Measurements from ENCODE around the gene GLTP.
"Not testable (repeated sequence)": the region's sequence is repeated elsewhere in the genome, so short reads cannot be mapped to it uniquely, and the experiment has no call there.

Gene GLTP

GRCh38 chr12:109877504-109878246 is 2.7 kb downstream of the GLTP start:
- DNase-seq (ENCODE audit: low read depth in 2 of 2): no peak

GRCh38 chr12:109876406-109876805 is 3.9 kb downstream of the GLTP start:
- no peak for DNase-seq (ENCODE audit: low read depth in 2 of 2)

- no peak for DNase-seq (ENCODE audit: low read depth in 2 of 2)
Observed at GRCh38 chr12:109875572-109876131, 4.7 kb downstream of the GLTP start.

DNA sequence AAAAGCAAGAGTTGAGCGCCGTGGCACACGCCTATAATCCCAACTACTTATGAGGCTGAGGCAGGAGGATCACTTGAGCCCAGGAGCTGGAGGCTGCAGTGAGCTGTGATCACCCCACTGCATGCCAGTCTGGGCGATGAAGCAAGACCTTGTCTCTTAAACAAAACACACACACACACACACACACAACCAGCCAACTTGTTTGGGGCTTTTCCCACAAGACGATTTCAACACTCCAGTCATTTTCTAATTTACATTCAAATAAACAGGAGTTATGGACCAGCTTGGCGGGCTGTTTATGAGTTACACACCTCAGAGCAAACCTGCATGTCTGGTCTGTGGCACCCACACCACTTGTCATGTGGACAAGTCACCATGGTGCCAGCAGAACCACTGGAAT is 6.7 kb downstream of the GLTP start:
- no peak for DNase-seq (ENCODE audit: low read depth in 2 of 2)

GRCh38 chr12:109871668-109872314 is 8.6 kb downstream of the GLTP start:
- DNase-seq (ENCODE audit: low read depth in 2 of 2): no peak

DNA sequence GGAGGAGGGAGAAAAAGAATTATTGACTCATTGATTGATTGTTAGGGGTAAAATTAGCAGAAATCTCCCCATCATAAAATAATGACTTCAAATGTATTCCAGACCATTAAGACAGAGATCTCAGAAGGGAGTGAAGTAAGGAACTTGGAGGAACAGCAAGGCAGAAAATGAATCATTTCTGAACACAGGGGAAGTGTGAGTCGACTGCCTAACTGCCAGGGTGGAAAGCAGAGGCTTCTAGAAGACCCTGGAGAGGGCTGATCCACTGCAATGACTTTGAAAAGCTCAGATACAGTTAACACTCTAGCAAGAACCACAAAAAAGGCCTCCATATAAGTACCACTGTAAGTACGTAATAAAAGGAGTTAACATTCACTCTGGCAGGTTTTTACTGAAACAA is 9.7 kb downstream of the GLTP start:
- DNase-seq (ENCODE audit: low read depth in 2 of 2): no peak

DNA sequence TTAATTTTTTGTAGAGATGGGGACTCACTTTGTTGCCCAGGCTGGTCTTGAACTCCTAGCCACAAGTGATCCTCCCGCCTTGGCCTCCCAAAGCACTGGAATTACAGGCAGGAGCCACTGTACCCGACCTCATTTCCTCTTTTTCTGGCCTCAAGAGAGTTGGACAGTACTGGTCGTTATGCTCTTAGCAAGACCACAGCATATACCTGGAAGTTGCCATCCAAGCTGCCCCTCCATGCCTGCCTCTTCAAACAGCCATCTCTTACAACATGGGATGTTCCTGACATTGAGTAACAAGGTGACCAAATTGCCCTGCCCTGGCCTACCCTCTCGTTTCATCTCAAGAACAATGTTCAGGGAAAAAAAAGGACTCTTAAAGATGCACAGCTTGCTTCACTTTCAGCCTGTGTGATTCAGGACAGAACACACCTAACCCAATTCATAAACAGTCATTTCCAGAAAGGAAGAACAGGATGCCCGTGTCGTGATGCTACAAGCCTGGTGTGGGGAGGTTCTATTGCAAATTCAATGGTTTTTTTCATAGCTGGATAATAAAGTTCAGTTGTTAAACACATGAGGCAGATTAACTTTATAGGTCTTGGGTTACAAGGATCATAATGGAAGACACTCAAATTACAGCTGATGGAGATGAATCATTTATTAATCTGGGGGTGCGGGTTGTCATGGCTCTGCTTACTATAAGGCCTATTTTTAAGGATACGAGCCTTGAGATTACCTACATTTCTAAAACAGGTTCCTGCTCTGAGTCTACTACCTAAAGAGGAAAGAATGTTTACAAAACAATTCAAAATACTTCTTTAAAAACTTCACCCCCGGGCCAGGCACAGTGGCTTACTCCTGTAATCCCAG is 11.9 kb downstream of the GLTP start:
- DNase-seq (ENCODE audit: low read depth in 2 of 2): no peak

GRCh38 chr12:109864916-109865315 is 15.4 kb downstream of the GLTP start:
- DNase-seq (ENCODE audit: low read depth in 2 of 2): no peak

- no peak for DNase-seq (ENCODE audit: low read depth in 2 of 2)
Observed at GRCh38 chr12:109863847-109864712, 16.3 kb downstream of the GLTP start.

DNA sequence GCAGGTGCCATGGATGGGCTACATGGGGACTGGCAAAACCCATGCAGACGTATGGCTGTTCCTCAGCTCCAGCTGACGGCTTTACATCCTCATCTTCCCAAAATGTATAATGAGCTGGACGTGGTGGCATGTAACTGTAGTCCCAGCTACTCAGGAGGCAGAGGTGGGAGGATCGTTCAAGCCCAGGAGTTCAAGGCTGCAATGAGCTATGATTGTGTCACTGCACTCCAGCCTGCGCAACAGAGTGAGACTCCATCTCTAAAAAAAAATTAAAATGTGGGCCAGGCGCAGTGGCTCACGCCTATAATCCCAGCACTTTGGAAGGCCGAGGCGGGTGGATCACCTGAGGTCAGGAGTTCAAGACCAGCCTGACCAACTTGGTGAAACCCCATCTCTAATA is 17.9 kb downstream of the GLTP start:
- DNase-seq (ENCODE audit: low read depth in 2 of 2): not testable (repeated sequence)

GRCh38 chr12:109861689-109862314 is 18.5 kb downstream of the GLTP start:
- DNase-seq (ENCODE audit: low read depth in 2 of 2): no peak

GRCh38 chr12:109860977-109861376 is 19.4 kb downstream of the GLTP start:
- no peak for DNase-seq (ENCODE audit: low read depth in 2 of 2)

GRCh38 chr12:109858764-109859163 is 21.6 kb downstream of the GLTP start:
- no peak for DNase-seq (ENCODE audit: low read depth in 2 of 2)

GRCh38 chr12:109857715-109858114 is 22.6 kb downstream of the GLTP start:
- no peak for DNase-seq (ENCODE audit: low read depth in 2 of 2)

- DNase-seq (ENCODE audit: low read depth in 2 of 2): no peak
Observed at GRCh38 chr12:109855377-109855776, 25.0 kb downstream of the GLTP start.

DNA sequence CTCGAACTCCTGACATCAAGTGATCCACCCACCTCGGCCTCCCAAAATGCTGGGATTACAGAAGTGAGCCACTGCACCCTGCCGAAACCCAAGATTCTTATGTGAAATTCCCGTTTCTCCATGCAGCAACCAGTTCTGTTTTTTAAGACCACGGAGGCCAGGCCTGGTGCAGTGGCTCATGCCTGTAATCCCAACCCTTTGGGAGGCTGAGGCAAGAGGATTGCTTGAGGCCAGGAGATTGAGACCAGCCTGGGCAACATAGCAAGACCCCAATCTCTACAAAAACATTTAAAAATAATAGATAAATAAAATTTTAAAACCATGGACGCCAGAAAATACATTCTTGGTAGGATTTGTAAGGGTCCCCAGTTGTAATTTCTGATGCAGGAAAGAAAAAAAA is 29.8 kb downstream of the GLTP start:
- not testable (repeated sequence) for DNase-seq (ENCODE audit: low read depth in 2 of 2)

DNA sequence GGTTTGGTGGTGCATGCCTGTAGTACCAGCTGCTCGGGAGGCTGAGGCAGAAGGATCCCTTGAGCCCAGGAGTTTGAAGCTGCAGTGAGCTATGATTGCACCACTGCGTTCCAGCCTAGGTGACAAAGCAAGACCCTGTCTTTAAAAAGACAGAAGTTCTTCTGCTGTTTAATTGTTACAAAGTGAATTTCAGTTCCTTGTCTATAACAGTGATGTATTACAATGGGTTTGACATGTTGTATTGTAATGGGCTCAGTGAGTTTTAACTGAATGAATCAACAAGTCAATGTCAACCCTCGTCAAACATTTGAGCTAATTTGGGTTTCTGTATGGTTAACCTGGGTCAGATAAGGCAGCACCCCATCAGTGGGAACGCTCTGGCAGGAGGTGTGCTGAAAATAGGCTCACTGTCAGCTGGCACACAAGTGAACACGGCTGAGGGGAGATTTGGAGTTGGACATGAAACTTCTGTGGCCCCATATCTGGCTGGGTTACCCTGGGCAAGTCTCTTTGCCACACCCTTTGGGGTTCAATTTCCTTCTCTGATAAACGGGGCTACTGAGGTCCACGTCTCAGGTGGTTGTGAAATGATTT is 33.1 kb downstream of the GLTP start:
- DNase-seq (ENCODE audit: low read depth in 2 of 2): no peak

GRCh38 chr12:109845824-109846205 is 34.5 kb downstream of the GLTP start:
- no peak for DNase-seq (ENCODE audit: low read depth in 2 of 2)

DNA sequence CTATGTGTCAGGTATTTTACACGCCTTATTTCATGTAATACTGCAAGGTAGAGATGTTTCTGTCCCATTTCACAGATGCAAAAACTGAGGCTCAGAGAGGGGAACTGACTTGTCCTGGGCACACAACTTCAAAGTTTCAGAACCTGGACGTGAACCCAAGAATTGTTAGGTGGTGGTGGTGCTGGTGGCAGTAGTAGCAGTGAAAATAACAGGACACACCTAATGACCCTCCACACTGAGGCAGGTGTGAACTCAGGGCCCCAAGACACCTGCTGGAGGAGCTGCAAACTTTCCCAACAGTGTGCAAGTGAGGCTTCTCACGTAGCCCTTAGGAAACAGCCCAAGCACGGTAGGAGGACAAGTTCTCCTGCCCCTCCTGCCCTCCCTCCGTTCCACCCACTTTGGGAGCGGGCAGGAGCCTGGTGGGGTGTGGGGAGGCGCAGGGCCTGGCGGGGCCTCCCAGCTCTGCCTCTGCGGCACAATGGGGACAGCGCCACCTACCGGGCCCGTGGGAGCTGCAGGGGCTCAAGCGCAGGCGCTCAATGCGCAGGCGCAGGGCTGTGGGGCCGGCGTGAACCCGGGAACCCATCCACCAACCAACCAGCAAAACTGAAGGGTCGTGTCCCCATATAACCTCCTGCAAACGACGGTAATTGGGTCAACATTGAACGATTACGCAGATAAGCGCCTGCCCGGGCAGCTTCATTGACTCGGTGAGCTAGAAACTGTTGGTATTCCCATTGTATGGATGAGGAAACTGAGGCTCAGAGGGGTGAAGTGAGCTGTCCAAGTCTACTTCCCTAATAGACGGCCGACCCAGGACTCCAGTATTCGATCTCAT is 35.1 kb downstream of the GLTP start:
- DNase-seq (ENCODE audit: low read depth in 2 of 2): peak; percentile 81 to 82

GRCh38 chr12:109844091-109844490 is 36.2 kb downstream of the GLTP start:
- no peak for DNase-seq (ENCODE audit: low read depth in 2 of 2)

Data from stimulated activated CD8-positive, alpha-beta memory T cell treated with anti-CD3 and anti-CD28 coated beads, Interleukin-15, amount 100 ng/mL, for 48 hours (primary cell).